ENCODE data around the gene TAF4. TPM values are rescaled to one million over a fixed set of nuclear protein-coding genes. Genes with fewer than 3 reads are reported as not detected.

The TAF4 gene
- polyA plus RNA-seq, result 0.66 and 0.80 TPM in 2 replicates

GRCh38 chr20:62065674-62066338 is at the start of gene TAF4:
TAF4 (minus strand) TSS chr20:62065881; CDS start chr20:62065810, 71 bp downstream.

Other genes starting within 250 kb of the TAF4 start
- gene LSM14B, start 56.6 kb upstream of the TAF4 start, polyA plus RNA-seq, result 4.0 and 4.6 TPM in 2 replicates
- gene PSMA7, start 77.5 kb upstream of the TAF4 start, polyA plus RNA-seq, result 226 and 267 TPM in 2 replicates
- 15.1 and 23.0 TPM in 2 replicates for gene SS18L1, start 77.9 kb upstream of the TAF4 start, polyA plus RNA-seq
- gene MTG2, start 117.1 kb upstream of the TAF4 start, polyA plus RNA-seq, result 8.6 and 12.9 TPM in 2 replicates
- gene HRH3, start 154.4 kb upstream of the TAF4 start, polyA plus RNA-seq, result not detected in 2 replicates
- 33.5 and 45.9 TPM in 2 replicates for gene OSBPL2, start 172.6 kb upstream of the TAF4 start, polyA plus RNA-seq
- gene ADRM1, start 237.1 kb upstream of the TAF4 start, polyA plus RNA-seq, result 16.3 and 17.7 TPM in 2 replicates

All from Purkinje cell (primary cell).